Cardiac muscle cell (in vitro differentiated cells and primary cell): Measurements from ENCODE around the gene GSE1. TPM values are rescaled to one million over a fixed set of nuclear protein-coding genes. Genes with fewer than 3 reads are reported as not detected.

Experiments used
- DNase-seq, 2 donors: peaks; one replicate each; pipeline versions ENCODE4 v3.0.0 to v3.0.0-alpha.2; 2010 to 2017; ENCODE audit warnings: low read depth in 1 of 2, low spot score in 1 of 2
- H3K27ac ChIP-seq: fragments of 200-600 bp; sonication (generic); 2 replicates; pipeline ENCODE4 v1.5.1; 2016
- H3K27me3 ChIP-seq: fragments of 200-600 bp; sonication (generic); 2 replicates; pipeline ENCODE4 v1.6.0; 2016; ENCODE audit warnings: control low read depth
- H3K36me3 ChIP-seq: fragments of 200-600 bp; sonication (generic); 2 replicates; pipeline ENCODE4 v1.5.1; 2016; ENCODE audit warnings: control low read depth
- H3K4me1 ChIP-seq: fragments of 200-600 bp; sonication (generic); 2 replicates; pipeline ENCODE4 v1.8.1; 2017; ENCODE audit warnings: low read depth, mild to moderate bottlenecking, mixed run types
- H3K4me3 ChIP-seq: fragments of 200-600 bp; sonication (generic); 2 replicates; pipeline ENCODE4 v1.5.1; 2016; ENCODE audit warnings: mild to moderate bottlenecking
- H3K9me3 ChIP-seq: fragments of 200-600 bp; sonication (generic); 2 replicates; pipeline ENCODE4 v1.5.1; 2017; ENCODE audit warnings: low read depth, mild to moderate bottlenecking, control low read depth
- CTCF ChIP-seq: IDR thresholded peaks from 2 replicates; pipeline ENCODE4 v1.5.1; 2012; ENCODE audit warnings: low read depth, mild to moderate bottlenecking, low read length
- polyA plus RNA-seq: library from polyadenylated mRNA; unstranded; fragments of >200 nt; fragmentation: Nextera tagmentation; extraction: Ambion mirVana; gene quantifications from 2 replicates; pipeline ENCODE4 v1.2.1, GENCODE V29; 2016
- total RNA-seq: library from RNA; depleted of rRNA; stranded (reverse); fragments of >200 nt; gene quantifications from 2 replicates; pipeline ENCODE4 v1.2.3, GENCODE V29; 2016

Gene GSE1
- total and polyA plus RNA-seq, 2 experiments from 2014 or later: 48.8 to 174 TPM

- Histone ChIP-seq H3K9me3 (no peaks in the 10 kb centered on the region), H3K4me1 (no peaks in the 10 kb centered on the region), H3K27ac (peak overlapping the region; percentile 39), H3K4me3 (no peak overlapping the region), H3K36me3 (peaks cover 17% of the 10 kb centered on the region), H3K27me3 (no peaks in the 10 kb centered on the region)
- DNase-seq: no peak
- no peak for TF ChIP-seq CTCF
Measured at GRCh38 chr16:85650135-85650843, 37.2 kb downstream of the GSE1 start.

- Histone ChIP-seq H3K9me3 (no peaks in the 10 kb centered on the region), H3K4me1 (no peaks in the 10 kb centered on the region), H3K27me3 (no peaks in the 10 kb centered on the region), H3K27ac (peak overlapping the region; percentile 77), H3K4me3 (no peak overlapping the region), H3K36me3 (peaks cover 22% of the 10 kb centered on the region)
- peak in 1 of 2 donors; percentile 11 for DNase-seq
- no peak for TF ChIP-seq CTCF
Measured at GRCh38 chr16:85650844-85651628, 37.9 kb downstream of the GSE1 start.

GRCh38 chr16:85651629-85652430 is 38.7 kb downstream of the GSE1 start:
- H3K4me1 ChIP-seq: no peaks in the 10 kb centered on the region
- H3K4me3 ChIP-seq: no peak overlapping the region
- peak overlapping the region; percentile 77 for H3K27ac ChIP-seq
- DNase-seq: no peak
- TF ChIP-seq CTCF: no peak
- H3K27me3 ChIP-seq: no peaks in the 10 kb centered on the region
- no peaks in the 10 kb centered on the region for H3K9me3 ChIP-seq
- peaks cover 30% of the 10 kb centered on the region for H3K36me3 ChIP-seq

GRCh38 chr16:85652431-85653221 is 39.5 kb downstream of the GSE1 start:
- Histone ChIP-seq H3K9me3 (no peaks in the 10 kb centered on the region), H3K27me3 (no peaks in the 10 kb centered on the region), H3K4me1 (no peaks in the 10 kb centered on the region), H3K27ac (peak overlapping the region; percentile 77), H3K36me3 (peaks cover 38% of the 10 kb centered on the region), H3K4me3 (no peak overlapping the region)
- peak; percentile 51 to 54 for DNase-seq
- no peak for TF ChIP-seq CTCF
